SU-DHL-6 (cell line): ENCODE measurements around the gene SMARCAL1.

Source experiments
- EZH2phosphoT487 ChIP-seq: fragments of 200-600 bp; sonication (generic), shearing (Covaris generic); conservative IDR thresholded peaks from 2 replicates; pipeline ENCODE4 v1.6.1; 2018; ENCODE audit warnings: mild to moderate bottlenecking, antibody characterized with exemption, low read length, moderate library complexity, mixed read lengths
- TF ChIP-seq, protein P1 (sequence below): fragments of 200-600 bp; sonication (generic); IDR thresholded peaks from one replicate; pipeline ENCODE4 v1.5.1; 2017; ENCODE audit warnings: antibody characterized with exemption, mild to moderate bottlenecking, low read length, moderate library complexity; ENCODE audit not compliant: insufficient read depth, poor library complexity, severe bottlenecking

DNA sequence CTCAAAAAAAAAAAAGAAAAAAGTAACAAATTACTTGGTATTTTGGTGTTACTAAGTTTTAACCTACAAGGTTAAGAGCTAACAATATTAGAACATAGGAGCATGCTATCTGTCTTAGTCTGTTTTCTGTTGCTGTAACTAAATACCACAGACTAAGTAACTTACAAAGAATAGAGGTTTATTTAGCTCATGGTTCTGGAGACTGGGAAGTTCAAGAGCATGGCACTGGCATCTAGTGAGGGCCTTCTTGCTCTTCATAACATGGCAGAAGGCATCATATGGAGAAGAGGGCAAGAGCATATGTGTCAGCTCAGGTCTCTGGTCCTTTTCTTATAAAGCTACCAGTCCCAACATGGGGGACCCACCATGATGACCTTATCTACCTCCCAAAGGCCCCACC is 36.5 kb downstream of the SMARCAL1 start:
- TF ChIP-seq, protein P1, sequence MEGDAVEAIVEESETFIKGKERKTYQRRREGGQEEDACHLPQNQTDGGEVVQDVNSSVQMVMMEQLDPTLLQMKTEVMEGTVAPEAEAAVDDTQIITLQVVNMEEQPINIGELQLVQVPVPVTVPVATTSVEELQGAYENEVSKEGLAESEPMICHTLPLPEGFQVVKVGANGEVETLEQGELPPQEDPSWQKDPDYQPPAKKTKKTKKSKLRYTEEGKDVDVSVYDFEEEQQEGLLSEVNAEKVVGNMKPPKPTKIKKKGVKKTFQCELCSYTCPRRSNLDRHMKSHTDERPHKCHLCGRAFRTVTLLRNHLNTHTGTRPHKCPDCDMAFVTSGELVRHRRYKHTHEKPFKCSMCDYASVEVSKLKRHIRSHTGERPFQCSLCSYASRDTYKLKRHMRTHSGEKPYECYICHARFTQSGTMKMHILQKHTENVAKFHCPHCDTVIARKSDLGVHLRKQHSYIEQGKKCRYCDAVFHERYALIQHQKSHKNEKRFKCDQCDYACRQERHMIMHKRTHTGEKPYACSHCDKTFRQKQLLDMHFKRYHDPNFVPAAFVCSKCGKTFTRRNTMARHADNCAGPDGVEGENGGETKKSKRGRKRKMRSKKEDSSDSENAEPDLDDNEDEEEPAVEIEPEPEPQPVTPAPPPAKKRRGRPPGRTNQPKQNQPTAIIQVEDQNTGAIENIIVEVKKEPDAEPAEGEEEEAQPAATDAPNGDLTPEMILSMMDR, result no peak
- TF ChIP-seq EZH2phosphoT487, result no peak
